HCT116 (cell line): Measurements from ENCODE around the gene ZNF443. TPM values are rescaled to one million over a fixed set of nuclear protein-coding genes. Genes with fewer than 3 reads are reported as not detected.
A peak's percentile ranks its signal among the peaks of the same experiment; 100 is the strongest.
"Not testable (repeated sequence)": the region's sequence is repeated elsewhere in the genome, so short reads cannot be mapped to it uniquely, and the experiment has no call there.

Experiments used
- ATAC-seq: fragments of 200-7000 bp; cut with Tn5 transposase; 2 replicates; pipeline ENCODE4 v1.9.1; 2020; ENCODE audit warnings: mild to moderate bottlenecking, moderate library complexity
- Bru-seq: library from RNA; stranded (reverse); fragments of 400-500 nt; gene quantifications from one replicate; lab custom pipeline; 2021; lab: Mats Ljungman, UMichigan
- BruChase-seq, 2 experiments: library from RNA; stranded (reverse); fragments of 400-500 nt; gene quantifications; one replicate each; lab custom pipeline; 2021; lab: Mats Ljungman, UMichigan
- BruUV-seq: library from RNA; stranded (reverse); fragments of 400-500 nt; replicated peaks from 2 replicates; lab custom pipeline; 2021; lab: Mats Ljungman, UMichigan
- CTCF ChIA-PET: fragments of 300-600 bp; sonication (Branson Sonifier 250); formaldehyde crosslinking; loops from one replicate; lab custom pipeline; 2021; ENCODE audit warnings: antibody characterized with exemption; lab: Charles Lee
- POLR2A ChIA-PET: fragments of 300-600, 350-600 bp; sonication (Branson Sonifier 250); formaldehyde crosslinking; loops from one replicate; lab custom pipeline; 2021; ENCODE audit warnings: antibody characterized with exemption; lab: Charles Lee
- RAD21 ChIA-PET, 2 experiments: fragments of 300-600 bp; sonication (Branson Sonifier 250); formaldehyde crosslinking; loops; one replicate each; lab custom pipeline; 2023; ENCODE audit warnings: low total read pairs in 2 of 2; ENCODE audit not compliant: uncharacterized antibody in 2 of 2, unreplicated experiment in 2 of 2, low non-redundant PET in 1 of 2; lab: Charles Lee
- DNase-seq: peaks from one replicate; pipeline ENCODE4 v3.0.0-alpha.2; 2010; ENCODE audit warnings: low read depth, low spot score
- H2AFZ ChIP-seq: fragments of 200-600 bp; shearing (Covaris generic), sonication (generic); 2 replicates; pipeline ENCODE4 v1.6.1; 2017; ENCODE audit warnings: low read depth, mixed run types, mixed read lengths, antibody characterized with exemption, low read length; ENCODE audit not compliant: poor library complexity, severe bottlenecking
- H3K27ac ChIP-seq: 2 replicates; pipeline ENCODE4 v1.5.1; 2012; ENCODE audit warnings: low read depth, low read length
- H3K27me3 ChIP-seq: fragments of 200-600 bp; sonication (generic); 2 replicates; pipeline ENCODE4 v1.6.1; 2016; ENCODE audit warnings: mixed run types, low read length, mixed read lengths; ENCODE audit not compliant: insufficient read depth
- H3K36me3 ChIP-seq, 2 experiments: fragments of 200-500 bp in 1 of 2; fragments of 200-600 bp in 1 of 2; sonication (Bioruptor generic) in 1 of 2; sonication (generic) in 1 of 2; 2 replicates each; pipeline versions ENCODE4 v1.5.1 to v1.6.1; 2014 to 2016; ENCODE audit warnings: low read length in 2 of 2, inconsistent platforms in 1 of 2, mixed read lengths in 1 of 2, mixed run types in 1 of 2; ENCODE audit not compliant: insufficient read depth in 2 of 2, control insufficient read depth in 1 of 2
- H3K4me1 ChIP-seq, 2 experiments: fragments of 200-600 bp in 1 of 2; sonication (generic) in 1 of 2; 2 replicates each; pipeline versions ENCODE4 v1.5.1 to v1.6.1; 2012 to 2017; ENCODE audit warnings: low read length in 2 of 2, inconsistent platforms in 1 of 2, mild to moderate bottlenecking in 1 of 2, mixed read lengths in 1 of 2, mixed run types in 1 of 2, moderate library complexity in 1 of 2; ENCODE audit not compliant: insufficient read depth in 2 of 2, control insufficient read depth in 1 of 2
- H3K4me2 ChIP-seq: fragments of 200-600 bp; sonication (generic); 2 replicates; pipeline ENCODE4 v1.6.1; 2017; ENCODE audit warnings: mixed run types, low read length, mixed read lengths
- H3K4me3 ChIP-seq, 2 experiments: fragments of 200-600 bp in 1 of 2; sonication (generic) in 1 of 2; replicated peaks in 1 of 2; 2 replicates each; pipeline ENCODE4 v1.5.1; 2011 to 2016; ENCODE audit warnings: low read length in 2 of 2, control low read depth in 1 of 2, low read depth in 1 of 2, mild to moderate bottlenecking in 1 of 2, mixed read lengths in 1 of 2, mixed run types in 1 of 2
- H3K79me2 ChIP-seq: fragments of 200-600 bp; sonication (generic); 2 replicates; pipeline ENCODE4 v1.6.1; 2017; ENCODE audit warnings: mild to moderate bottlenecking, mixed run types, low read length, moderate library complexity, mixed read lengths; ENCODE audit not compliant: insufficient read depth
- H3K9ac ChIP-seq: fragments of 200-600 bp; sonication (generic); 2 replicates; pipeline ENCODE4 v1.6.1; 2016; ENCODE audit warnings: low read length, mixed read lengths
- H3K9me2 ChIP-seq: fragments of 200-600 bp; sonication (generic), shearing (Covaris generic); 2 replicates; pipeline ENCODE4 v1.6.1; 2017; ENCODE audit warnings: mixed run types, mild to moderate bottlenecking, moderate library complexity; ENCODE audit not compliant: insufficient read depth
- H3K9me3 ChIP-seq, 2 experiments: fragments of 200-500 bp in 1 of 2; fragments of 200-600 bp in 1 of 2; sonication (Bioruptor generic) in 1 of 2; sonication (generic) in 1 of 2; 2 replicates each; pipeline ENCODE4 v1.6.1; 2014 to 2017; ENCODE audit warnings: low read length in 2 of 2, mixed read lengths in 2 of 2, inconsistent platforms in 1 of 2, low read depth in 1 of 2, mild to moderate bottlenecking in 1 of 2, mixed run types in 1 of 2, moderate library complexity in 1 of 2; ENCODE audit not compliant: control insufficient read depth in 1 of 2, insufficient read depth in 1 of 2
- H4K20me1 ChIP-seq: fragments of 200-600 bp; sonication (generic), shearing (Covaris generic); 2 replicates; pipeline ENCODE4 v1.6.1; 2017; ENCODE audit warnings: mixed run types, mild to moderate bottlenecking, moderate library complexity; ENCODE audit not compliant: insufficient read depth
- ATF3 ChIP-seq: IDR thresholded peaks from 2 replicates; pipeline ENCODE4 v1.6.1; 2012
- EGR1 ChIP-seq: IDR thresholded peaks from 2 replicates; pipeline ENCODE4 v1.6.1; 2012; ENCODE audit warnings: low read depth
- EZH2phosphoT487 ChIP-seq: fragments of 200-600 bp; IDR thresholded peaks from 2 replicates; pipeline ENCODE4 v1.6.1; 2018; ENCODE audit warnings: antibody characterized with exemption, borderline replicate concordance
- POLR2A ChIP-seq: IDR thresholded peaks from 2 replicates; pipeline ENCODE4 v1.7.0; 2011; ENCODE audit warnings: borderline replicate concordance; ENCODE audit not compliant: insufficient read depth, insufficient read length; ENCODE audit errors: extremely low read depth
- POLR2AphosphoS5 ChIP-seq: IDR thresholded peaks from 2 replicates; pipeline ENCODE4 v1.6.1; 2011; ENCODE audit warnings: mild to moderate bottlenecking, low read depth, low read length, moderate library complexity
- RAD21 ChIP-seq: IDR thresholded peaks from 2 replicates; pipeline ENCODE4 v1.6.1; 2012; ENCODE audit warnings: low read depth, mild to moderate bottlenecking
- SIN3A ChIP-seq: IDR thresholded peaks from 2 replicates; pipeline ENCODE4 v1.6.1; 2012; ENCODE audit warnings: low read depth
- SP1 ChIP-seq: IDR thresholded peaks from 2 replicates; pipeline ENCODE4 v1.6.1; 2012; ENCODE audit warnings: low read depth
- TCF7L2 ChIP-seq: IDR thresholded peaks from 2 replicates; pipeline ENCODE4 v1.7.0; 2011; ENCODE audit warnings: borderline replicate concordance, inconsistent platforms; ENCODE audit not compliant: insufficient read depth, insufficient read length; ENCODE audit errors: extremely low read depth
- YY1 ChIP-seq: IDR thresholded peaks from 2 replicates; pipeline ENCODE4 v1.6.1; 2011; ENCODE audit warnings: low read length, low read depth, moderate library complexity, mild to moderate bottlenecking; ENCODE audit not compliant: insufficient replicate concordance; ENCODE audit errors: extremely low read depth
- intact Hi-C: fragments of 100-400 bp; cut with micrococcal nuclease; formaldehyde crosslinking; loops from 2 replicates; pipeline ENCODE4 v1.10.0; 2022
- long read RNA-seq: library from polyadenylated mRNA; unstranded; transcript quantifications from one replicate; pipeline ENCODE4 v2.0.0, GENCODE V29; 2021; ENCODE audit not compliant: unreplicated experiment
- polyA plus RNA-seq: library from polyadenylated mRNA; unstranded; fragments of >200 nt; gene quantifications from 2 replicates; pipeline ENCODE4 v1.2.1, GENCODE V29; 2012; ENCODE audit warnings: missing spikeins
- total RNA-seq: library from RNA; stranded (reverse); gene quantifications from one replicate; pipeline ENCODE4 v1.2.1, GENCODE V29; 2021; ENCODE audit not compliant: unreplicated experiment
- TF ChIP-seq, protein P1 (sequence below): IDR thresholded peaks from 2 replicates; pipeline ENCODE4 v1.6.1; 2012

ZNF443 gene
- total RNA-seq (2.9 TPM), Bru-seq, nascent RNA (percentile 58 among the genes with signal in this experiment), BruChase-seq, experiment 1, labeled RNA remaining after a 6-hour chase (percentile 66 among the genes with signal in this experiment), BruChase-seq, experiment 2, labeled RNA remaining after a 2-hour chase (percentile 77 among the genes with signal in this experiment)
- polyA plus RNA-seq: 0.61 and 1.3 TPM in 2 replicates
- long read RNA-seq, partial matches to known transcripts: 1 of 5 reads
- long read RNA-seq, other reads (novel, unspliced or antisense): 0 of 5 reads

GRCh38 chr19:12440541-12441316, at the start of gene ZNF443:
TSS of gene ZNF443 (minus strand) at chr19:12441021. CDS start at chr19:12440914, 107 bp downstream.
- H3K9ac ChIP-seq: peak within 1 kb of the TSS; percentile 69
- RAD21 ChIA-PET: no interaction called here
- H3K79me2 ChIP-seq: no peaks in the 10 kb centered on the region
- H3K36me3 ChIP-seq: no peaks in the 10 kb centered on the region
- peak within 1 kb of the TSS; percentile 68 to 74 for H3K4me3 ChIP-seq
- intact Hi-C loops: loop anchor here (5.0 kb wide), 2 partner anchors 38 to 148 kb away; partner anchors contain the start of genes ZNF44 and ZNF799
- TF ChIP-seq EGR1 (peak; percentile 19; the same call in 1 of the 2 replicates), TCF7L2 (peak; percentile 88), SIN3A (peak; percentile 55; the same call in 1 of the 2 replicates), YY1 (no peak), POLR2AphosphoS5 (peak; percentile 67), RAD21 (0 out of 2 replicates have a peak, but pooled peaks have one; percentile 11), EZH2phosphoT487 (no peak), SP1 (peak; percentile 76), ATF3 (no peak), POLR2A (peak; percentile 27)
- TF ChIP-seq, protein P1, sequence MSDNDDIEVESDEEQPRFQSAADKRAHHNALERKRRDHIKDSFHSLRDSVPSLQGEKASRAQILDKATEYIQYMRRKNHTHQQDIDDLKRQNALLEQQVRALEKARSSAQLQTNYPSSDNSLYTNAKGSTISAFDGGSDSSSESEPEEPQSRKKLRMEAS: peak; percentile 44; the same call in 1 of the 2 replicates
- H3K9me2 ChIP-seq: no peaks in the 10 kb centered on the region
- no peaks in the 10 kb centered on the region for H3K27me3 ChIP-seq
- H3K4me2 ChIP-seq: peak within 1 kb of the TSS; percentile 80
- peaks cover 0 to 8% of the 10 kb centered on the region in 2 experiments; a peak in 2 of 4 replicates for H3K4me1 ChIP-seq
- H3K9me3 ChIP-seq: no peaks in the 10 kb centered on the region
- DNase-seq: peak; percentile 95
- H2AFZ ChIP-seq: peak within 1 kb of the TSS; percentile 78
- CTCF ChIA-PET: no interaction called here
- peak; percentile 95 for ATAC-seq
- H4K20me1 ChIP-seq: no peaks in the 10 kb centered on the region
- BruUV-seq: no TSS peak
- peak within 1 kb of the TSS; percentile 71 for H3K27ac ChIP-seq
- POLR2A ChIA-PET: no interaction called here

DNA sequence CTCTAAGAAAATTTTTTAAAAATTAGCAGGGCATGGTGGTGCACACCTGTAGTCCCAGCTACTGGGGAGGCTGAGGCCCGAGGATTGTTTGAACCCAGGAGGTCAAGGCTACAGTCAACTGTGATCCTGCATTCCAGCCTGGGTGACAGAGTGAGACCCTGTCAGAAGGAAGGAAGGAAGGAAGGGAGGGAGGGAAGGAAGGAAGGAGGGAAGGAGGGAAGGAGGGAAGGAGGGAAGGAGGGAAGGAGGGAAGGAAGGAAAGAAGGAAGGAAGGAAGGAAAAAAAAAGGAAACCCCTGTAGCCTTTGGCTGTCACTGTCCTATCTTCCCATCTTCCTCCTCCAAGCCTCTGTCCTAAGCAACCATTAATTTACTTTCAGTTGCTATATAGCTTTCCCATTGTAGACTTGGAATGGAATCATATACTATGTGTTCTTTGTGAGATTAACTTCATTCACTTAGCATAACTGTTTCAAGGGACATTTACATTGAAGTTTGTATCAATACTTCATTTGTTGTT, 45.5 kb upstream of the ZNF443 start:
- H3K9ac ChIP-seq, RAD21 ChIA-PET, H4K20me1 ChIP-seq, H3K4me3 ChIP-seq, H3K27me3 ChIP-seq, H3K36me3 ChIP-seq, POLR2A ChIA-PET, CTCF ChIA-PET, H3K4me1 ChIP-seq, H3K4me2 ChIP-seq, H3K27ac ChIP-seq, H3K9me3 ChIP-seq, H3K9me2 ChIP-seq, ATAC-seq, BruUV-seq, intact Hi-C loops, DNase-seq, H3K79me2 ChIP-seq, H2AFZ ChIP-seq: not testable (repeated sequence)
